GM18519 (cell line): ENCODE results near the gene ANKRD52.
"Not testable (repeated sequence)": the region's sequence is repeated elsewhere in the genome, so short reads cannot be mapped to it uniquely, and the experiment has no call there.

Experiments
- ATAC-seq: cut with Tn5 transposase; IDR thresholded peaks from one replicate; pipeline ENCODE4 v1.9.1; 2021; ENCODE audit warnings: mild to moderate bottlenecking, moderate library complexity; ENCODE audit not compliant: unreplicated experiment, low FRiP score

Gene ANKRD52

DNA sequence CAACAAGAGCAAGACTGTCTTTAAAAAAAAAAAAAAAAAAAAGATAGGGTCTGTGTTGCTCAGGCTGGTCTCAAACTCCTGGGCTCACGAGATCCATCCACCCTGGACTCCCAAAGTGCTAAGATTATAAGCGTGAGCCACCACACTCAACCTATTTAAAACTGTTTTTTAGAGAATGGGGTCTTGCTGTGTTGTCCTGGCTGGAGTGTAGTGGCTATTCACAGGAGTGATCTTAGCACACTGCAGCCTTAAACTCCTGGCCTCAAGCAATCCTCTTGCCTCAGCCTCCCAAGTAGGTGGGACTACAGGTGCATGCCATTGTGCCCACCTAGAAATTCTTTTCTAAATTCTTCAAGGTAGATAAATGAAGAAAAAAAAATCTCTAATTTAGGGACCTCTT lies 16.1 kb upstream of the ANKRD52 start:
- ATAC-seq, result no peak

- ATAC-seq, result not testable (repeated sequence)
Measured at GRCh38 chr12:56272468-56272867, 14.3 kb upstream of the ANKRD52 start.

- ATAC-seq, result no peak
Measured at GRCh38 chr12:56271031-56271430, 12.8 kb upstream of the ANKRD52 start.

GRCh38 chr12:56267443-56268071 lies 9.4 kb upstream of the ANKRD52 start:
- no peak for ATAC-seq

GRCh38 chr12:56266693-56267442 lies 8.7 kb upstream of the ANKRD52 start, which contains the start of gene COQ10A:
Gene COQ10A, plus strand, starts transcription at chr12:56266942. Its CDS starts 177 bp downstream, at chr12:56267119.
- ATAC-seq, result peak; percentile 69

DNA sequence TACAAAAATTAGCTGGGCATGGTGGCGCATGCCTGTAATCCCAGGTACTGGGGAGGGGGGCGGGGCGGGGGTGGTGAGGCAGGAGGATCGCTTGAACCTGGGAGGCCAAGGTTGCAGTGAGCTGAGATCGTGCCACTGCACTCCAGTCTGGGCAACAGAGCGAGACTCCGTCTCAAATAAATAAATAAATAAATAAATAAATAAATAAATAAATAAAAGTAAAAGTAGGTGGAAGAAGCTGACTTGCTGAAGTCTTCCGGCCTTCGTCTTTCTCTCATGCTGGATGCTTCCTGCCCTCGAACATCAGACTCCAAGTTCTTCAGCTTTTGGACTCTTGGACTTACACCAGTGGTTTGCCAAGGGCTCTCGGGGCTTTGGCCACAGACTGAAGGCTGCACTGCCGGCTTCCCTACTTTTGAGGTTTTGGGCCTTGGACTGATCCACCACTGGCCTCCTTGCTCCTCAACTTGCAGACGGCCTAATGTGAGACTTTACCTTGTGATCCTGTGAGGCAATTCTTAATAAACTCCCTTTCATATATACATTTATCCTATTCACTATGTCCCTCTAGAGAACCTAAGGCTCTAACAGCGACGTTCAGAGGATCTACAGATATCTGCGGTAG lies 8.0 kb upstream of the ANKRD52 start:
- ATAC-seq, result not testable (repeated sequence)

DNA sequence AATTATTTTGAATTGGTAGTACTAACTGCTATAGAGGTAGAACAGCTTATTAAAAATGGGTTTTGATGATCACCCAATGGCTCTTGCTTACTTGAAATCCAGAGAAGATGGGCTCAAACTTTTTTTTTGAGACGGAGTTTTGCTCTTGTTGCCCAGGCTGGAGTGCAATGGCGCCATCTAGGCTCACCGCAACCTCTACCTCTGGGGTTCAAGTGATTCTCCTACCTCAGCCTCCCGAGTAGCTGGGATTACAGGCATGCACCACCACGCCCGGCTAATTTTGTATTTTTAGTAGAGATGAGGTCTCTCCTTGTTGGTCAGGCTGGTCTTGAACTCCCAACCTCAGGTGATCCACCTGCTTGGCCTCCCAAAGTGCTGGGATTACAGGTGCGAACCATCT lies 4.8 kb upstream of the ANKRD52 start:
- ATAC-seq, result not testable (repeated sequence)

GRCh38 chr12:56261503-56262232 lies 3.5 kb upstream of the ANKRD52 start:
- ATAC-seq, result no peak

DNA sequence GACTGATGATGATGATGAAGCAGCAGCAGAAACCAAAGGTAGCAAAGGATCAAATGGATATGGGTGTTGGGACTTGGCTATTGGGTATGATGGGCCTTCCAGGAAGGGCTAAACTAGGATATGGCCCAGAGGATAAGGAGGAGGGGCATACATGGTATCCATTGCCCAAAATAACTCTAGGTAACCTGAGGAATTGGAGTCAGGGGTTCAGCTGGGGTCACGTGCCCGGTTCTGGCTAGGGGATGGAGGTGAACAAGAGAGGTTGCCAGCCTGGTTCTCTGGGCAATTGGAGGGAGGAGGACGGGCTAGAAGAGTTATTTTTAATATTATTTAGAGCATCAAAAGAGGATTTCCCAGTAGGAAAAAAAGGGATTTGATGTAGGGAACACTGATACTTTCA lies 2.7 kb upstream of the ANKRD52 start:
- no peak for ATAC-seq

DNA sequence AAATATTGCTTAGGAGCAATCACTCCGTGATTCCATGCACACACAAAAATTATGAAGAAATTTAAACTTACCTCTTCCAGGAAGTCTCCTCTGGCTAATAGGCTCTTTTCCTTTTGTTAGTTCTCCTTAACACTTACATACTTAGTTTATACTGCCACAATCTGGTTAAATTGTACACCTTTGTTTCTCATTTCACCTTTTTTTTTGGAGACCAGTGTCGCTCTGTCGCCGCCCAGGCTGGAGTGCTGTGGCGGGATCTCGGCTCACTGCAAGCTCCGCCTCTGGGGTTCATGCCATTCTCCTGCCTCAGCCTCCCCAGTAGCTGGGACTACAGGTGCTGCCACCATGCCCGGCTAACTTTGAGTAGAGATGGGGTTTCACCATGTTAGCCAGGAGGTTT lies 2.2 kb upstream of the ANKRD52 start:
- ATAC-seq, result no peak

DNA sequence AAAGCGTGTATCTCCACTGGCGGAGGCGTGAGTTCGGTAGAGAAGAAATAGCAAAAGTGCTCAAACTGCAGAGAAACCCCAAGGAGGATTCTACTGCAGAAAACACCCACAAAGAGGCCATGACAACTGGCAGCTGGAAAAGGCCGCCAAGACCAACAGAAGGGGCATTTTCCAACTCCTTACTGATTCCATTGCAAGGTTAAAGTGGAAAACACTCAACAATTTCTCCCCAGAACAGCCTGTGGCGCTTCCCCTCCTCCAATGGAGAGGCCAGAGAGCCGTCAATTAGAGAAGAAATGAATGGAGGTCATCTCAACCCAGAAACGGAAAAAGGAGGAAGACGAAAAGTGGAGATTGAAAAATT lies 618 bp upstream of the ANKRD52 start:
- ATAC-seq, result no peak

GRCh38 chr12:56257491-56258067 lies 605 bp downstream of the ANKRD52 start:
- no peak for ATAC-seq

- no peak for ATAC-seq
Measured at GRCh38 chr12:56257071-56257470, 1.1 kb downstream of the ANKRD52 start.

DNA sequence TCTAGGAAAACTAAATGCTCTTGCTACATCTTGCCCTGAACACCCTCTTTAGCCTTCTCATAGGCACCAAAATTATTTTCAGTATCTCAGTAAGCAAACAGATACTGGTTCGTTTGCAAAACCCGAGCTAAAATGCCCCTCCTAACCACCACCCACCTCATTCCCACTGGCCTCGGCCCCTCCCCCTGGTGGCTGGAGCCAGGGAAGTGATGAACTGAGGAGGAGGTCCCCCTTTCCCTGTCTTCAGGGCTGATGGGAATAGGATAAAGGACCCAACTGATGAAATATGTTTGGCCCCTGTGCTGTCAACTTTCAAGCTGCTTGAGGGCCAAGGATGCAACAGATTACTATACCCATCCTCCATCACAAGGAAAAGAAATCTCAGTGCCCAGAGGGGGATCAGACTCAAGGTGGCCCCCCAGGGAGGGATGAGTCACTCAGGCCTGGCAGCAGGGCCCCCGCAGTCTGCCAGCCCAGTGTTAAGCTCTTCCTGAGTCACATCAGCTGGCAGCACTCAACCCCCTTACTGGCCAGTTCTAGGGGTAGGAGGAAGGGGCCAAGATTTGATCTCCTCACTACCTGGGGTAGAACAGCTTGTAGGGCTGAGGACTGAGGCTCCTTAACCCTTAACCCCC lies 1.7 kb downstream of the ANKRD52 start:
- ATAC-seq, result no peak

- ATAC-seq, result no peak
Measured at GRCh38 chr12:56255671-56256070, 2.5 kb downstream of the ANKRD52 start.

DNA sequence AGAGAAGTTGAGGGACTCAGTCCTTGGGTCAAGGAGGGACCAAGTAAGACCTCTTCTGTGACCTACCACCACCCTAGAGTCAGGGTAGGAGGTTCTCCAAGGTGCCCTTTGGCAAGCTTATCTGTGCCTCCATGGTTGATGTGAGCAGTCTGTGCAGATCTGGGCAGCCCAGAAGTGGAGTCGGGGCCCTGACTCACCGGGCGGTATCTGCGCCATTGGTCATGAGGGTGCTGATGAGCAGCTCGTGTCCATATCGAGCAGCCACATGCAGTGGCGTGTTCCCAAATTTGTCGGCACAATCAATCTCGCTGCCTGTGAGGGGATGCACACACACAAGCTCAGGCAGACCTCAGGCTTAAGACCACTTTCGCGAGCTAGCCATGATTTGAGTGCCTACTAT lies 5.1 kb downstream of the ANKRD52 start:
- no peak for ATAC-seq

DNA sequence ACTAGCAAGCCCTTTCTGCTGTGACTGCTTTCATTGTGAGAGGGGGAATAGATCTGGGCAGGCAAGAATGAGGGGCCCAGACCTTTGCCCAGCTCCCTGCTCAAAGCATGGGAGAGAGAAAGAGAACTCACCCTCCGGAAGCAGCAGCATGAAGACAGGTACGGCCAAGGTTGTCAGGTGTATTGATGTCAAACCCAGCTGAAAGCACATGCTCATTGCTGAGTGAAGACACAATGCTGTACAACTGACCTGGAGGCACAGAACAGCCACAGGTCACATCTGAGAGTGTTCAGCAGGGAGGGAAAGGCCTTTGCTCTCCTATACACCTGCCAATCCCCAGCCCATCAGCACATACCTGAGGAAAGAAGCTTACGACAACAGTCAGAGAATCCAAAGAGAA lies 5.5 kb downstream of the ANKRD52 start:
- no peak for ATAC-seq

GRCh38 chr12:56248711-56249110 lies 9.5 kb downstream of the ANKRD52 start:
- ATAC-seq, result no peak

- ATAC-seq, result no peak
Measured at GRCh38 chr12:56247923-56248322, 10.3 kb downstream of the ANKRD52 start.

DNA sequence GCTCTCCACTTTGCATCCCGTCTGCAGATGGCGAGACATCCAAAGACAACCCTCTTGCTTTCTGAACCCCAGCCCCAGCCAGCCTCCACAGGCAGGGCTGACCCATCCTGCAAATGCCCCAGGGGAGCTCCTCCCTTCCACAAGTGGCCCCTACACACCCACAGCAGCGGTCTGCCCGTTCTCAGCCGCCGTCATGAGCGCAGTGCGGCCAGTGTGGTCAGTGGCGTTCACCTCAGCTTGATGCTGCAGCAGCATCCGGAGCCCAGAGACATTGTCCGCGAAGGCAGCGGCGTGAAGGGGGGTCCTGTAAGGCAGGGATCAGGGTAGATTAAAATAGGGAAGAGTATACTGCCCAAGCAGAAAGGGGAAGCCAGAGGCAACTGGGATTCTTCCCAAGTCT lies 13.7 kb downstream of the ANKRD52 start:
- ATAC-seq, result no peak
